Gastrocnemius medialis (tissue), 4 donors: ENCODE measurements around the gene OR6M1. TPM values are rescaled to one million over a fixed set of nuclear protein-coding genes. Genes with fewer than 3 reads are reported as not detected.

Experiments
- ATAC-seq, 2 donors: fragments of 150-250 bp; one replicate each; pipeline ENCODE4 v1.9.1; 2016
- DNase-seq, 2 donors: peaks; one replicate each; pipeline ENCODE4 v3.0.0-alpha.2; 2019
- H3K27ac ChIP-seq, 4 donors: fragments of 200-600 bp; sonication (generic); 1 replicate in 1 of 4; 2 replicates in 3 of 4; pipeline ENCODE4 v1.5.1; 2016 to 2018; ENCODE audit warnings: mild to moderate bottlenecking in 2 of 4, moderate library complexity in 1 of 4
- H3K27me3 ChIP-seq, 3 donors: fragments of 200-600 bp; sonication (generic) in 2 of 3; 1 replicate in 1 of 3; 2 replicates in 2 of 3; pipeline versions ENCODE4 v1.5.1 to v1.6.0; 2016 to 2019; ENCODE audit warnings: mild to moderate bottlenecking in 1 of 3, moderate library complexity in 1 of 3
- H3K36me3 ChIP-seq, 2 donors: fragments of 200-600 bp; sonication (generic) in 1 of 2; one replicate each; pipeline ENCODE4 v1.5.1; 2017 to 2018
- H3K4me1 ChIP-seq, 2 donors: fragments of 200-600 bp; sonication (generic) in 1 of 2; one replicate each; pipeline ENCODE4 v1.5.1; 2016 to 2017; ENCODE audit warnings: mild to moderate bottlenecking in 2 of 2
- H3K4me3 ChIP-seq, 4 donors: fragments of 200-600 bp; sonication (generic) in 3 of 4; 1 replicate in 1 of 4; 2 replicates in 3 of 4; pipeline ENCODE4 v1.5.1; 2016 to 2019; ENCODE audit warnings: mild to moderate bottlenecking in 2 of 4
- H3K9me3 ChIP-seq, 3 donors: fragments of 200-600 bp; sonication (generic) in 2 of 3; 1 replicate in 1 of 3; 2 replicates in 2 of 3; pipeline ENCODE4 v1.5.1; 2016 to 2019
- CTCF ChIP-seq, 5 experiments: fragments of 450-650 bp in 3 of 5; fragments of 200-600 bp in 2 of 5; sonication (generic) in 2 of 5; IDR thresholded peaks in 4 of 5; conservative IDR thresholded peaks in 1 of 5; 1 replicate in 4 of 5; 2 replicates in 1 of 5; pipeline ENCODE4 v1.5.1; 2016 to 2019; ENCODE audit warnings: antibody characterized with exemption in 5 of 5, mild to moderate bottlenecking in 3 of 5, moderate library complexity in 3 of 5
- POLR2A ChIP-seq, 2 donors: fragments of 450-650 bp; IDR thresholded peaks; one replicate each; pipeline ENCODE4 v1.6.1; 2017; ENCODE audit warnings: antibody characterized with exemption in 2 of 2, mild to moderate bottlenecking in 2 of 2, moderate library complexity in 2 of 2
- in situ Hi-C, 4 donors: fragments of 200-750 bp; cut with MboI; loops; one replicate each; pipeline versions ENCODE4 v1.15.0 to v1.8.0; 2017; ENCODE audit warnings: low sequenced_read_pairs in 4 of 4
- intact Hi-C: fragments of 100-400 bp; cut with DNase I; formaldehyde crosslinking; loops from one replicate; pipeline ENCODE4 v1.15.1; 2023; ENCODE audit warnings: low total_unique reads
- total RNA-seq, 4 donors: library from RNA; depleted of rRNA; stranded (reverse); fragments of >200 nt; gene quantifications; one replicate each; pipeline versions ENCODE4 v1.1.0 to v1.2.3, GENCODE V29; 2016

The OR6M1 gene
- total RNA-seq, 4 donors from 2014 or later: not detected

- H3K4me3 ChIP-seq: no peak overlapping the region
- in situ Hi-C loops: no loop called here
Measured at GRCh38 chr11:123775715-123776549, 30.2 kb downstream of the OR6M1 start.

GRCh38 chr11:123775289-123775688 is 30.9 kb downstream of the OR6M1 start:
- no peaks in the 10 kb centered on the region for H3K27me3 ChIP-seq
- intact Hi-C loops: no loop called here
- TF ChIP-seq CTCF (IDR thresholded peaks at IDR 0.05 in 4 of 5, conservative IDR thresholded peaks at IDR 0.05 in 1 of 5) (no peak), POLR2A (IDR thresholded peaks at IDR 0.05) (no peak)

More at GRCh38 chr11:123775715-123776549, 30.2 kb downstream of the OR6M1 start:
- H3K4me1 ChIP-seq: no peaks in the 10 kb centered on the region
- intact Hi-C loops: no loop called here
- no peak overlapping the region for H3K27ac ChIP-seq
- no peak for TF ChIP-seq POLR2A (IDR thresholded peaks at IDR 0.05)
- no peak for TF ChIP-seq CTCF (IDR thresholded peaks at IDR 0.05 in 4 of 5, conservative IDR thresholded peaks at IDR 0.05 in 1 of 5)
- H3K27me3 ChIP-seq: no peaks in the 10 kb centered on the region
- ATAC-seq (no peak), DNase-seq (no peak)
- H3K9me3 ChIP-seq: no peaks in the 10 kb centered on the region
- H3K36me3 ChIP-seq: no peaks in the 10 kb centered on the region

GRCh38 chr11:123773959-123774358 is 32.2 kb downstream of the OR6M1 start:
- H3K27ac ChIP-seq: no peak overlapping the region
- in situ Hi-C loops (no loop called here), intact Hi-C loops (no loop called here)
- TF ChIP-seq POLR2A (IDR thresholded peaks at IDR 0.05): no peak
- no peak for TF ChIP-seq CTCF (IDR thresholded peaks at IDR 0.05 in 4 of 5, conservative IDR thresholded peaks at IDR 0.05 in 1 of 5)
- ATAC-seq: no peak
- no peaks in the 10 kb centered on the region for H3K36me3 ChIP-seq
- no peak for DNase-seq
- no peaks in the 10 kb centered on the region for H3K9me3 ChIP-seq
- no peaks in the 10 kb centered on the region for H3K27me3 ChIP-seq
- H3K4me1 ChIP-seq: no peaks in the 10 kb centered on the region
- no peak overlapping the region for H3K4me3 ChIP-seq

More at GRCh38 chr11:123775289-123775688, 30.9 kb downstream of the OR6M1 start:
- in situ Hi-C loops: no loop called here
- no peak for DNase-seq
- H3K9me3 ChIP-seq: no peaks in the 10 kb centered on the region
- H3K4me1 ChIP-seq: no peaks in the 10 kb centered on the region
- no peak for ATAC-seq
- H3K27ac ChIP-seq: no peak overlapping the region
- no peak overlapping the region for H3K4me3 ChIP-seq
- H3K36me3 ChIP-seq: no peaks in the 10 kb centered on the region

- no peaks in the 10 kb centered on the region for H3K27me3 ChIP-seq
- no peak for DNase-seq
- in situ Hi-C loops (no loop called here), intact Hi-C loops (no loop called here)
- ATAC-seq: no peak
- H3K27ac ChIP-seq: no peak overlapping the region
- H3K9me3 ChIP-seq: no peaks in the 10 kb centered on the region
- TF ChIP-seq POLR2A (IDR thresholded peaks at IDR 0.05): no peak
- no peak for TF ChIP-seq CTCF (IDR thresholded peaks at IDR 0.05 in 4 of 5, conservative IDR thresholded peaks at IDR 0.05 in 1 of 5)
- H3K4me3 ChIP-seq: no peak overlapping the region
- no peaks in the 10 kb centered on the region for H3K36me3 ChIP-seq
- H3K4me1 ChIP-seq: no peaks in the 10 kb centered on the region
Measured at GRCh38 chr11:123773026-123773425, 33.1 kb downstream of the OR6M1 start.
